HepG2 (cell line): ENCODE measurements around the gene ZNRF3. TPM values are rescaled to one million over a fixed set of nuclear protein-coding genes. Genes with fewer than 3 reads are reported as not detected.

ENCODE experiments used
- ATAC-seq: fragments of 200-7000 bp; cut with Tn5 transposase; 3 replicates; pipeline ENCODE4 v1.9.1; 2020; ENCODE audit warnings: mild to moderate bottlenecking, moderate library complexity
- BruUV-seq: library from RNA; stranded (reverse); fragments of 400-500 nt; replicated peaks from 2 replicates; lab custom pipeline; 2021; lab: Mats Ljungman, UMichigan
- CTCF ChIA-PET: fragments of 300-600 bp; formaldehyde crosslinking; extraction: SDS; loops from one replicate; lab custom pipeline; 2021; ENCODE audit warnings: low total read pairs, inconsistent platforms, low intra/inter-chr PET ratio; lab: Yijun Ruan, JAX
- POLR2A ChIA-PET: fragments of 350-600 bp; sonication (Branson Sonifier 250); formaldehyde crosslinking; loops from one replicate; lab custom pipeline; 2020; ENCODE audit warnings: antibody characterized with exemption, inconsistent platforms; lab: Yijun Ruan, JAX
- DNase-seq: peaks from one replicate; pipeline ENCODE4 v3.0.0-alpha.2; 2015; ENCODE audit warnings: low spot score
- FAIRE-seq: peaks from 3 replicates; lab custom pipeline; 2011; peaks lifted over from hg19 to GRCh38; lab: Jason Lieb, UNC
- H2AFZ ChIP-seq: one replicate; pipeline ENCODE4 v1.6.1; 2011; ENCODE audit warnings: low read length, inconsistent platforms
- H3K27ac ChIP-seq: fragments of 300-600 bp; 3 replicates; pipeline ENCODE4 v1.8.0; 2011; ENCODE audit warnings: mixed run types, mild to moderate bottlenecking, mixed read lengths, low read length, inconsistent platforms; ENCODE audit not compliant: insufficient read depth; ENCODE audit errors: extremely low read length
- H3K27me3 ChIP-seq, 2 experiments: fragments of 200-600 bp in 1 of 2; 2 replicates in 1 of 2; 3 replicates in 1 of 2; pipeline versions ENCODE4 v1.6.0 to v1.8.0; 2011; ENCODE audit warnings: low read length in 2 of 2, mild to moderate bottlenecking in 2 of 2, moderate library complexity in 2 of 2, inconsistent platforms in 1 of 2; ENCODE audit not compliant: insufficient read depth in 2 of 2, control insufficient read depth in 1 of 2
- H3K36me3 ChIP-seq, 2 experiments: fragments of 200-600 bp in 1 of 2; replicated peaks in 1 of 2; 2 replicates in 1 of 2; 3 replicates in 1 of 2; pipeline versions ENCODE4 v1.5.1 to v1.8.0; 2011; ENCODE audit warnings: low read length in 2 of 2, inconsistent platforms in 1 of 2; ENCODE audit not compliant: insufficient read depth in 2 of 2, control insufficient read depth in 1 of 2
- H3K4me1 ChIP-seq: 2 replicates; pipeline ENCODE4 v1.5.1; 2012; ENCODE audit warnings: low read length, inconsistent platforms; ENCODE audit not compliant: insufficient read depth
- H3K4me2 ChIP-seq: 2 replicates; pipeline ENCODE4 v1.6.0; 2011; ENCODE audit warnings: low read depth, low read length, inconsistent platforms
- H3K4me3 ChIP-seq, 3 experiments: fragments of 200-600 bp in 1 of 3; sonication (generic), shearing (Covaris generic) in 1 of 3; replicated peaks in 1 of 3; 2 replicates each; pipeline ENCODE4 v1.5.1; 2011 to 2016; ENCODE audit warnings: low read length in 3 of 3, inconsistent platforms in 2 of 3, low read depth in 2 of 3, mild to moderate bottlenecking in 2 of 3, control low read depth in 1 of 3, mixed read lengths in 1 of 3; ENCODE audit not compliant: insufficient read depth in 1 of 3
- H3K79me2 ChIP-seq: one replicate; pipeline ENCODE4 v1.6.1; 2011; ENCODE audit warnings: low read length, inconsistent platforms; ENCODE audit not compliant: insufficient read depth
- H3K9ac ChIP-seq: 2 replicates; pipeline ENCODE4 v1.6.0; 2011; ENCODE audit warnings: mild to moderate bottlenecking, low read depth, low read length, inconsistent platforms; ENCODE audit not compliant: insufficient read depth
- H3K9me3 ChIP-seq: 2 replicates; pipeline ENCODE4 v1.5.1; 2012; ENCODE audit warnings: mild to moderate bottlenecking, low read length
- H4K20me1 ChIP-seq: 2 replicates; pipeline ENCODE4 v1.6.0; 2011; ENCODE audit warnings: inconsistent platforms, mild to moderate bottlenecking, low read length, moderate library complexity; ENCODE audit not compliant: insufficient read depth
- AGO1 ChIP-seq: fragments of 200-400 bp; formaldehyde crosslinking; IDR thresholded peaks from 2 replicates; pipeline ENCODE4 v1.6.1; 2017; ENCODE audit warnings: mild to moderate bottlenecking, low read depth, low read length, moderate library complexity; ENCODE audit not compliant: poor library complexity, severe bottlenecking
- CBX5 ChIP-seq: sonication (generic); formaldehyde crosslinking; IDR thresholded peaks from 2 replicates; pipeline ENCODE4 v1.4.0; 2020; ENCODE audit warnings: missing genetic modification reagents, borderline replicate concordance
- CENPT ChIP-seq: sonication (generic); formaldehyde crosslinking; IDR thresholded peaks from 2 replicates; pipeline ENCODE4 v1.8.0; 2022; ENCODE audit warnings: low read depth, mild to moderate bottlenecking, moderate library complexity, missing genetic modification reagents
- CREB1 ChIP-seq, 2 experiments: fragments of 450-650 bp in 1 of 2; IDR thresholded peaks; 2 replicates each; pipeline ENCODE4 v1.6.1; 2016 to 2017; ENCODE audit warnings: control low read depth in 1 of 2, mild to moderate bottlenecking in 1 of 2, missing compliant biosample characterization in 1 of 2, missing genetic modification characterization in 1 of 2
- EEA1 ChIP-seq: sonication (generic); formaldehyde crosslinking; IDR thresholded peaks from 2 replicates; pipeline ENCODE4 v1.5.1; 2020; ENCODE audit warnings: mild to moderate bottlenecking, missing genetic modification reagents, borderline replicate concordance
- HDAC1 ChIP-seq: sonication (generic); formaldehyde crosslinking; IDR thresholded peaks from 2 replicates; pipeline ENCODE4 v1.5.1; 2020; ENCODE audit warnings: mild to moderate bottlenecking, missing genetic modification reagents
- HOXA7 ChIP-seq: sonication (generic); formaldehyde crosslinking; IDR thresholded peaks from 2 replicates; pipeline ENCODE4 v1.8.1; 2022; ENCODE audit warnings: mild to moderate bottlenecking, missing genetic modification reagents, moderate library complexity
- IRF2 ChIP-seq: IDR thresholded peaks from 2 replicates; pipeline ENCODE4 v1.6.1; 2018; ENCODE audit warnings: missing genetic modification reagents, missing compliant biosample characterization
- KDM1A ChIP-seq: IDR thresholded peaks from 2 replicates; pipeline ENCODE4 v1.6.1; 2016; ENCODE audit warnings: missing compliant biosample characterization
- KDM2A ChIP-seq: sonication (generic); formaldehyde crosslinking; IDR thresholded peaks from 2 replicates; pipeline ENCODE4 v1.4.0; 2020; ENCODE audit warnings: low read depth, missing genetic modification reagents, borderline replicate concordance
- MED1 ChIP-seq: sonication (generic); formaldehyde crosslinking; IDR thresholded peaks from 2 replicates; pipeline ENCODE4 v1.4.0; 2020; ENCODE audit warnings: missing genetic modification reagents
- MEIS1 ChIP-seq: sonication (generic); formaldehyde crosslinking; IDR thresholded peaks from 2 replicates; pipeline ENCODE4 v1.9.0; 2021; ENCODE audit warnings: mild to moderate bottlenecking, missing genetic modification reagents, moderate library complexity, borderline replicate concordance
- MTA1 ChIP-seq: sonication (generic); formaldehyde crosslinking; IDR thresholded peaks from 2 replicates; pipeline ENCODE4 v1.4.0; 2020; ENCODE audit warnings: missing genetic modification reagents, mild to moderate bottlenecking, borderline replicate concordance
- NCOR1 ChIP-seq: fragments of 200-600 bp; sonication (generic); IDR thresholded peaks from 2 replicates; pipeline ENCODE4 v1.7.0; 2017; ENCODE audit warnings: antibody characterized with exemption, low read length, borderline replicate concordance
- ZFX ChIP-seq: sonication (generic); formaldehyde crosslinking; IDR thresholded peaks from 2 replicates; pipeline ENCODE4 v1.4.0; 2020; ENCODE audit warnings: mild to moderate bottlenecking, low read depth, missing genetic modification reagents, moderate library complexity
- ZNF232 ChIP-seq: sonication (generic); formaldehyde crosslinking; IDR thresholded peaks from 2 replicates; pipeline ENCODE4 v1.4.0; 2020; ENCODE audit warnings: missing genetic modification reagents, borderline replicate concordance
- ZNF782 ChIP-seq: sonication (generic); formaldehyde crosslinking; IDR thresholded peaks from 2 replicates; pipeline ENCODE4 v1.4.0; 2020; ENCODE audit warnings: missing genetic modification reagents, mild to moderate bottlenecking, borderline replicate concordance
- ZSCAN12 ChIP-seq: sonication (generic); formaldehyde crosslinking; IDR thresholded peaks from 2 replicates; pipeline ENCODE4 v1.9.0; 2021; ENCODE audit warnings: mild to moderate bottlenecking, missing genetic modification reagents
- WGBS: methylation state at CpG from one replicate; pipeline ENCODE4 v1.1.6; 2017; ENCODE audit warnings: low lambda C conversion rate; 5-methylcytosine and 5-hydroxymethylcytosine counted together
- in situ Hi-C: cut with HindIII; loops from 2 replicates; pipeline ENCODE4 v1.10.0; 2017; ENCODE audit warnings: low pct_unique_long_range_greater_than_20kb; ENCODE audit not compliant: extremely low pct_ligation_motif_present
- intact Hi-C: fragments of 100-400 bp; cut with micrococcal nuclease; formaldehyde crosslinking; loops from one replicate; pipeline ENCODE4 v1.10.0; 2022; ENCODE audit not compliant: unreplicated experiment
- polyA plus RNA-seq, 8 experiments: library from polyadenylated mRNA; depleted of rRNA in 3 of 8; stranded (reverse) in 7 of 8; unstranded in 1 of 8; fragments of >200 nt; fragmentation: Illumina TruSeq in 4 of 8; extraction: Trizol in 4 of 8; gene quantifications; 2 replicates each; pipeline versions ENCODE4 v1.2.1 to v1.2.3, GENCODE V29; 2011 to 2016; ENCODE audit warnings: low read depth in 4 of 8, missing spikeins in 1 of 8, mixed read lengths in 1 of 8; ENCODE audit not compliant: insufficient read depth in 1 of 8
- total RNA-seq, 5 experiments: library from RNA; depleted of rRNA; stranded (reverse); fragments of >200 nt; fragmentation: Illumina TruSeq; extraction: Trizol; gene quantifications; 2 replicates each; pipeline ENCODE4 v1.2.3, GENCODE V29; 2016; ENCODE audit warnings: low read depth in 1 of 5
- TF ChIP-seq, protein P1 (sequence below): sonication (generic); formaldehyde crosslinking; conservative IDR thresholded peaks from 2 replicates; pipeline ENCODE4 v1.4.0; 2020; ENCODE audit warnings: mild to moderate bottlenecking, missing genetic modification reagents, moderate library complexity
- TF ChIP-seq, protein P2 (sequence below): sonication (generic); formaldehyde crosslinking; IDR thresholded peaks from 2 replicates; pipeline ENCODE4 v1.4.0; 2020; ENCODE audit warnings: missing genetic modification reagents, low read depth, mild to moderate bottlenecking, borderline replicate concordance
- TF ChIP-seq, protein P3 (sequence below): sonication (generic); formaldehyde crosslinking; IDR thresholded peaks from 2 replicates; pipeline ENCODE4 v1.8.1; 2023; ENCODE audit warnings: missing genetic modification reagents, mild to moderate bottlenecking, borderline replicate concordance

Gene ZNRF3
- total and polyA plus RNA-seq, 2 of the 13 experiments (the other 11 are each of a cell fraction or from before 2014, with no cell fraction given) = 20.3 to 36.7 TPM

DNA sequence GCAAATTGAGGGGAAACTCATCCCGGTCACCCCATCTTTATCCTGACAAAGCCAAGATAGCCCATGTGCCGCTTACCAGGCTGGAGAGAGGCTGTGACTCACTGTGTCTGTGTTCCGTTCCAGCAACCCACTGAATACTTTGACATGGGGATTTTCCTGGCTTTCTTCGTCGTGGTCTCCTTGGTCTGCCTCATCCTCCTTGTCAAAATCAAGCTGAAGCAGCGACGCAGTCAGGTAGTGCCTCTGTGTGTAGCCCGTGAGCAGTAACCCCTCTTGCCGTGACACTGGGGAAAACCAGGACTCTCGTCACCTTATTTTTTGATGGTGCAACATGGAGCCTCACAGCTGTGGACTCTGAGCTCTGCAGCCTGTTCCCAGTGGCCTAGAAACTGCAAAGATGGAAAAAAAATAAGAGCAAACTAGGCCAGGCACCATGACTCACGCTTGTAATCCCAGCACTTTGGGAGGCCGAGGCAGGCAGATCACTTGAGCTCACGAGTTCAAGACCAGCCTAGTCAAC is 161.3 kb downstream of the ZNRF3 start:
- peak; percentile 41 for ATAC-seq
- TF ChIP-seq NCOR1 (0 out of 2 replicates have a peak, but pooled peaks have one; percentile 36), HOXA7 (CRISPR knock-in tag) (no peak), ZSCAN12 (CRISPR knock-in tag) (no peak), MTA1 (no peak), KDM2A (0 out of 2 replicates have a peak, but pooled peaks have one; percentile 15), KDM1A (CRISPR knock-in tag) (no peak), MED1 (CRISPR knock-in tag) (0 out of 2 replicates have a peak, but pooled peaks have one; percentile 5), EEA1 (CRISPR knock-in tag) (no peak), ZFX (CRISPR knock-in tag) (peak; percentile 17; the same call in 1 of the 2 replicates), CBX5 (CRISPR knock-in tag) (no peak), HDAC1 (CRISPR knock-in tag) (no peak), IRF2 (CRISPR knock-in tag) (no peak), CREB1 (IDR thresholded peaks at IDR 0.05) (no peak), CREB1 (CRISPR knock-in tag; IDR thresholded peaks at IDR 0.05) (no peak), ZNF782 (CRISPR knock-in tag) (no peak), AGO1 (no peak), CENPT (CRISPR knock-in tag) (no peak), MEIS1 (CRISPR knock-in tag) (no peak), ZNF232 (CRISPR knock-in tag) (no peak)
- TF ChIP-seq, protein P1, sequence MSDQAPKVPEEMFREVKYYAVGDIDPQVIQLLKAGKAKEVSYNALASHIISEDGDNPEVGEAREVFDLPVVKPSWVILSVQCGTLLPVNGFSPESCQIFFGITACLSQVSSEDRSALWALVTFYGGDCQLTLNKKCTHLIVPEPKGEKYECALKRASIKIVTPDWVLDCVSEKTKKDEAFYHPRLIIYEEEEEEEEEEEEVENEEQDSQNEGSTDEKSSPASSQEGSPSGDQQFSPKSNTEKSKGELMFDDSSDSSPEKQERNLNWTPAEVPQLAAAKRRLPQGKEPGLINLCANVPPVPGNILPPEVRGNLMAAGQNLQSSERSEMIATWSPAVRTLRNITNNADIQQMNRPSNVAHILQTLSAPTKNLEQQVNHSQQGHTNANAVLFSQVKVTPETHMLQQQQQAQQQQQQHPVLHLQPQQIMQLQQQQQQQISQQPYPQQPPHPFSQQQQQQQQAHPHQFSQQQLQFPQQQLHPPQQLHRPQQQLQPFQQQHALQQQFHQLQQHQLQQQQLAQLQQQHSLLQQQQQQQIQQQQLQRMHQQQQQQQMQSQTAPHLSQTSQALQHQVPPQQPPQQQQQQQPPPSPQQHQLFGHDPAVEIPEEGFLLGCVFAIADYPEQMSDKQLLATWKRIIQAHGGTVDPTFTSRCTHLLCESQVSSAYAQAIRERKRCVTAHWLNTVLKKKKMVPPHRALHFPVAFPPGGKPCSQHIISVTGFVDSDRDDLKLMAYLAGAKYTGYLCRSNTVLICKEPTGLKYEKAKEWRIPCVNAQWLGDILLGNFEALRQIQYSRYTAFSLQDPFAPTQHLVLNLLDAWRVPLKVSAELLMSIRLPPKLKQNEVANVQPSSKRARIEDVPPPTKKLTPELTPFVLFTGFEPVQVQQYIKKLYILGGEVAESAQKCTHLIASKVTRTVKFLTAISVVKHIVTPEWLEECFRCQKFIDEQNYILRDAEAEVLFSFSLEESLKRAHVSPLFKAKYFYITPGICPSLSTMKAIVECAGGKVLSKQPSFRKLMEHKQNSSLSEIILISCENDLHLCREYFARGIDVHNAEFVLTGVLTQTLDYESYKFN = peak; percentile 38; the same call in 1 of the 2 replicates
- TF ChIP-seq, protein P2, sequence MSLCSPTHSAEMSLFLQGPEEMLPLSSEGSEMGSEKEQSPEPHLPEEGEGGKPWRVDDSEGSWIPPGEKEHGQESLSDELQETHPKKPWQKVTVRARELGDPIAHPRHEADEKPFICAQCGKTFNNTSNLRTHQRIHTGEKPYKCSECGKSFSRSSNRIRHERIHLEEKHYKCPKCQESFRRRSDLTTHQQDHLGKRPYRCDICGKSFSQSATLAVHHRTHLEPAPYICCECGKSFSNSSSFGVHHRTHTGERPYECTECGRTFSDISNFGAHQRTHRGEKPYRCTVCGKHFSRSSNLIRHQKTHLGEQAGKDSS (CRISPR knock-in tag) = no peak
- TF ChIP-seq, protein P3, sequence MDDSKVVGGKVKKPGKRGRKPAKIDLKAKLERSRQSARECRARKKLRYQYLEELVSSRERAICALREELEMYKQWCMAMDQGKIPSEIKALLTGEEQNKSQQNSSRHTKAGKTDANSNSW (CRISPR knock-in tag) = no peak

More for the DNA sequence above, 161.3 kb downstream of the ZNRF3 start:
- Histone ChIP-seq H3K9me3 (no peaks in the 10 kb centered on the region), H3K27me3 (no peaks in the 10 kb centered on the region), H2AFZ (no peak overlapping the region), H3K36me3 (peaks cover 47 to 89% of the 10 kb centered on the region in 2 experiments), H3K4me1 (peaks cover 55% of the 10 kb centered on the region), H3K4me2 (no peak overlapping the region), H3K27ac (peak overlapping the region; percentile 53), H3K79me2 (peaks cover 25% of the 10 kb centered on the region), H3K4me3 (no peak overlapping the region), H4K20me1 (peaks cover 9% of the 10 kb centered on the region), H3K9ac (no peak overlapping the region)
- BruUV-seq = no TSS peak
- intact Hi-C loops = loop anchor here (5.0 kb wide), 1 partner anchor 108 kb away; no protein-coding TSS in a partner anchor
- WGBS = 70% methylated on average over 11 of the region's 13 CpGs
- FAIRE-seq = no peak
- in situ Hi-C loops = no loop called here
- CTCF ChIA-PET = no interaction called here
- DNase-seq = peak; percentile 51
- POLR2A ChIA-PET = interaction anchor here (0.6 to 1.3 kb wide), 3 partner anchors 11 to 263 kb away, joined by 3 read pairs; partner anchors contain the start of gene XBP1
